ENCODE results near the gene PKIG.

GRCh38 chr20:44656448-44656847 lies 74.1 kb downstream of the PKIG start:
- TF ChIP-seq CTCF (IDR thresholded peaks at IDR 0.05; ENCODE audit: poor library complexity), result no peak
- no peak for TF ChIP-seq EZH2phosphoT487 (IDR thresholded peaks at IDR 0.05; ENCODE audit: low read depth, severe bottlenecking, unreplicated experiment)
- TF ChIP-seq EZH2 (IDR thresholded peaks at IDR 0.05; ENCODE audit: borderline replicate concordance), result no peak
